Glutamatergic neuron (in vitro differentiated cells): ENCODE results near the gene STXBP4. TPM values are rescaled to one million over a fixed set of nuclear protein-coding genes. Genes with fewer than 3 reads are reported as not detected.

Experiments used
- DNase-seq: peaks from one replicate; pipeline ENCODE4 v3.0.0; 2022
- H3K27ac Mint-ChIP-seq: one replicate; pipeline ENCODE4 v1.8.0; 2020; ENCODE audit warnings: mild to moderate bottlenecking, mixed read lengths, inconsistent platforms; ENCODE audit not compliant: unreplicated experiment
- H3K27me3 Mint-ChIP-seq: one replicate; pipeline ENCODE4 v1.8.0; 2020; ENCODE audit warnings: mild to moderate bottlenecking, moderate library complexity, mixed read lengths, inconsistent platforms; ENCODE audit not compliant: unreplicated experiment
- H3K36me3 Mint-ChIP-seq: one replicate; pipeline ENCODE4 v1.8.0; 2020; ENCODE audit warnings: mild to moderate bottlenecking, mixed read lengths, inconsistent platforms; ENCODE audit not compliant: unreplicated experiment
- H3K4me1 Mint-ChIP-seq: one replicate; pipeline ENCODE4 v1.8.0; 2020; ENCODE audit warnings: mild to moderate bottlenecking, low read depth, mixed read lengths, inconsistent platforms; ENCODE audit not compliant: unreplicated experiment
- H3K4me3 Mint-ChIP-seq: one replicate; pipeline ENCODE4 v1.8.0; 2020; ENCODE audit warnings: mild to moderate bottlenecking, mixed read lengths, inconsistent platforms; ENCODE audit not compliant: unreplicated experiment
- H3K9me3 Mint-ChIP-seq: one replicate; pipeline ENCODE4 v1.8.0; 2020; ENCODE audit warnings: mild to moderate bottlenecking, moderate library complexity, mixed read lengths, inconsistent platforms; ENCODE audit not compliant: unreplicated experiment
- total RNA-seq: library from RNA; stranded (reverse); fragmentation: NEBNext Ultra II Directional; extraction: Animal tissue kit (Norgen Biotek cat#: 25700); gene quantifications from one replicate; pipeline ENCODE4 v1.2.1, GENCODE V29; 2021; ENCODE audit not compliant: unreplicated experiment
- TF ChIP-seq, protein P1 (sequence below): fragments of 200-600 bp; sonication (generic); IDR thresholded peaks from one replicate; pipeline ENCODE4 v1.5.0; 2021; ENCODE audit not compliant: partially characterized antibody, unreplicated experiment

Gene STXBP4
- total RNA-seq, 1 donor from 2014 or later: 17.7 TPM

- H3K4me3 Mint-ChIP-seq: no peak overlapping the region
- H3K4me1 Mint-ChIP-seq: peaks cover 2% of the 10 kb centered on the region
- H3K27me3 Mint-ChIP-seq: no peaks in the 10 kb centered on the region
- TF ChIP-seq, protein P1, sequence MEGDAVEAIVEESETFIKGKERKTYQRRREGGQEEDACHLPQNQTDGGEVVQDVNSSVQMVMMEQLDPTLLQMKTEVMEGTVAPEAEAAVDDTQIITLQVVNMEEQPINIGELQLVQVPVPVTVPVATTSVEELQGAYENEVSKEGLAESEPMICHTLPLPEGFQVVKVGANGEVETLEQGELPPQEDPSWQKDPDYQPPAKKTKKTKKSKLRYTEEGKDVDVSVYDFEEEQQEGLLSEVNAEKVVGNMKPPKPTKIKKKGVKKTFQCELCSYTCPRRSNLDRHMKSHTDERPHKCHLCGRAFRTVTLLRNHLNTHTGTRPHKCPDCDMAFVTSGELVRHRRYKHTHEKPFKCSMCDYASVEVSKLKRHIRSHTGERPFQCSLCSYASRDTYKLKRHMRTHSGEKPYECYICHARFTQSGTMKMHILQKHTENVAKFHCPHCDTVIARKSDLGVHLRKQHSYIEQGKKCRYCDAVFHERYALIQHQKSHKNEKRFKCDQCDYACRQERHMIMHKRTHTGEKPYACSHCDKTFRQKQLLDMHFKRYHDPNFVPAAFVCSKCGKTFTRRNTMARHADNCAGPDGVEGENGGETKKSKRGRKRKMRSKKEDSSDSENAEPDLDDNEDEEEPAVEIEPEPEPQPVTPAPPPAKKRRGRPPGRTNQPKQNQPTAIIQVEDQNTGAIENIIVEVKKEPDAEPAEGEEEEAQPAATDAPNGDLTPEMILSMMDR: no peak
- no peaks in the 10 kb centered on the region for H3K9me3 Mint-ChIP-seq
- H3K36me3 Mint-ChIP-seq: no peaks in the 10 kb centered on the region
- H3K27ac Mint-ChIP-seq: no peak overlapping the region
- no peak for DNase-seq
Measured at GRCh38 chr17:55117164-55117563, 148.6 kb downstream of the STXBP4 start.

DNA sequence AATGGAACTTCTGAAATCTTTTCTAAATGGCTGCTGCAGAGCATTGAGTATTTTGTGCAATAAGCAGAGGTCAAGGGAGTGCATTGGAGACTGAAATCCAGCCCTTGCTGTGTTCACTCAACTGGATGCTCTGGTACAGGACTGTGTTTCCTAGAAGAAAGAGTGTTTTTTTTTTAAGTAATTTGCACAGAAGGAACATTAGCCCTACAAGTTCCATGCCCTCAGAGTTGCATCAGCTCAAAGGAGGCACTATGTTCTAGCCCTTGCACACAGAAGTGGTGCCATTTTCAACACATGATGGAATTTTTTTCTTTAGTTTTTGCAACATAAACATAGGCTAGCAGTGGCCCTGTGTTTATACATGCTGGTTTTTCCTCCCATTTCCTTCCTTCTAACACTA lies 152.1 kb downstream of the STXBP4 start:
- no peak for DNase-seq
- Mint-ChIP-seq H3K4me1 (peaks cover 2% of the 10 kb centered on the region), H3K9me3 (no peaks in the 10 kb centered on the region), H3K36me3 (no peaks in the 10 kb centered on the region), H3K27me3 (no peaks in the 10 kb centered on the region), H3K27ac (no peak overlapping the region), H3K4me3 (no peak overlapping the region)
- TF ChIP-seq, protein P1: no peak

- Mint-ChIP-seq H3K9me3 (no peaks in the 10 kb centered on the region), H3K27me3 (no peaks in the 10 kb centered on the region), H3K4me1 (peaks cover 5% of the 10 kb centered on the region), H3K4me3 (no peak overlapping the region), H3K27ac (no peak overlapping the region), H3K36me3 (no peaks in the 10 kb centered on the region)
- DNase-seq: no peak
- TF ChIP-seq, protein P1: no peak
Measured at GRCh38 chr17:55121268-55121667, 152.7 kb downstream of the STXBP4 start.

DNA sequence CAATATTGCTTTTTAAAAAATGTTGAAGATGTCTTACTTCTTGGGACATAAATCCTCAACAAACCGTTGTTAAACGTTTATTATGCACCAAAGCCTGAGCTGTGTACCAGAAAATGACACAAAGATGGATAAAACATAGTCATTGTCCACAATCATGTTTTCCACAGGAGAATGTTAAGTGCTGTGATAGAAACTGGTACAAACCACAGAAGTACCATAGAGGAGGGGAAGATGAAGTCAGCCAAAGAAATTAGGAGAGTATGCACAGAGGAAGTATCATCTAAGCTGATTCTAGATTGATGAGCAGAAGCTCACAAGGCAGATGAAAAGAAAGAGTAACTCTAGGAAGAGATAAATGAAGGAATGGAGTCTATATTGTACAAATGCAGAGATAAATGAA lies 153.5 kb downstream of the STXBP4 start:
- no peak overlapping the region for H3K27ac Mint-ChIP-seq
- TF ChIP-seq, protein P1: no peak
- H3K27me3 Mint-ChIP-seq: no peaks in the 10 kb centered on the region
- DNase-seq: no peak
- H3K4me1 Mint-ChIP-seq: peaks cover 5% of the 10 kb centered on the region
- no peaks in the 10 kb centered on the region for H3K36me3 Mint-ChIP-seq
- H3K9me3 Mint-ChIP-seq: no peaks in the 10 kb centered on the region
- H3K4me3 Mint-ChIP-seq: no peak overlapping the region

GRCh38 chr17:55124730-55125360 lies 156.3 kb downstream of the STXBP4 start:
- Mint-ChIP-seq H3K36me3 (no peaks in the 10 kb centered on the region), H3K27me3 (no peaks in the 10 kb centered on the region), H3K27ac (no peak overlapping the region), H3K4me3 (no peak overlapping the region), H3K9me3 (no peaks in the 10 kb centered on the region), H3K4me1 (peaks cover 2% of the 10 kb centered on the region)
- TF ChIP-seq, protein P1: no peak
- DNase-seq: no peak
